Suprapubic skin (tissue), 3 donors: ENCODE measurements around the gene PDE4D.

Source experiments
- EP300 ChIP-seq: sonication (generic); formaldehyde crosslinking; IDR thresholded peaks from one replicate; pipeline ENCODE4 v1.6.1; 2017; ENCODE audit warnings: antibody characterized with exemption
- POLR2A ChIP-seq, 2 donors: fragments of 450-650 bp; IDR thresholded peaks; one replicate each; pipeline ENCODE4 v1.6.1; 2017; ENCODE audit warnings: antibody characterized with exemption in 2 of 2, mild to moderate bottlenecking in 2 of 2, moderate library complexity in 2 of 2
- TF ChIP-seq, protein P1 (sequence below), 2 donors: fragments of 200-600 bp in 1 of 2; fragments of 450-650 bp in 1 of 2; sonication (generic) in 1 of 2; IDR thresholded peaks; one replicate each; pipeline ENCODE4 v1.5.1; 2016 to 2019; ENCODE audit warnings: antibody characterized with exemption in 2 of 2, mild to moderate bottlenecking in 1 of 2, moderate library complexity in 1 of 2

DNA sequence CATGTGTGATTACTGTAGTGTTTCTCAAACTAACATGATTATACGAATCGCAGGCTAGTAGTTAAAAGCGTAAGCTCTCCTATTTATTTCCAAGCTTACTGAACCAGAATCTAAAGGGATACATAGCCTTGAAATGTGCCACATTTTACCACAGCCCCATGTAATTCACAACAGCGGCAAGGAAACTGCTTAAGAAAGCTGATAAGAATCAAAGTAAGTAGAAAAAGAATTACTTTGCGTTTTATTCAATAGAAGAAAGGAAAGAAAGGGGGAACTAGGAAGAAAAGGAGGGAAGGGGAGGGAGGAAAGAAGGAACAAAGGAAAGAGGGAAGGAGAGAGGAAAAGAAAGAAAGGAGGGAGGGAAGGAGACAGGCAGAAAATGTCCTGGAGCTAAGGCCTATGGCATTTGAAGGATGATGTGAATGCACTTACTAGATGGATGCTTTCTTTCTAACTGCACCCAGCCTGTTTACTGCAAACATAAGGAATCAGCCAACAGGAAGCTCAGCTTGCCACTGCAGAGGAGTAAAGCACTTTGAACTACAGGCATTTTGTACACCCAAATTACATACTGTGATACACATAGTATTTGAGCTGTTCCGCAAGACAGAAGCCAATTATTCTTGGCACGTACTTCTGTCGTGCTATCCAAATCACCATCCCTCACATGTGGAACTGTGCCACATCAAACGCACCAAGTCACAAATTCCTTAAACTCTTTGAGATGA, 789.0 kb downstream of the PDE4D start:
- TF ChIP-seq, protein P1, sequence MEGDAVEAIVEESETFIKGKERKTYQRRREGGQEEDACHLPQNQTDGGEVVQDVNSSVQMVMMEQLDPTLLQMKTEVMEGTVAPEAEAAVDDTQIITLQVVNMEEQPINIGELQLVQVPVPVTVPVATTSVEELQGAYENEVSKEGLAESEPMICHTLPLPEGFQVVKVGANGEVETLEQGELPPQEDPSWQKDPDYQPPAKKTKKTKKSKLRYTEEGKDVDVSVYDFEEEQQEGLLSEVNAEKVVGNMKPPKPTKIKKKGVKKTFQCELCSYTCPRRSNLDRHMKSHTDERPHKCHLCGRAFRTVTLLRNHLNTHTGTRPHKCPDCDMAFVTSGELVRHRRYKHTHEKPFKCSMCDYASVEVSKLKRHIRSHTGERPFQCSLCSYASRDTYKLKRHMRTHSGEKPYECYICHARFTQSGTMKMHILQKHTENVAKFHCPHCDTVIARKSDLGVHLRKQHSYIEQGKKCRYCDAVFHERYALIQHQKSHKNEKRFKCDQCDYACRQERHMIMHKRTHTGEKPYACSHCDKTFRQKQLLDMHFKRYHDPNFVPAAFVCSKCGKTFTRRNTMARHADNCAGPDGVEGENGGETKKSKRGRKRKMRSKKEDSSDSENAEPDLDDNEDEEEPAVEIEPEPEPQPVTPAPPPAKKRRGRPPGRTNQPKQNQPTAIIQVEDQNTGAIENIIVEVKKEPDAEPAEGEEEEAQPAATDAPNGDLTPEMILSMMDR (IDR thresholded peaks at IDR 0.05), result no peak
- no peak for TF ChIP-seq EP300
- no peak for TF ChIP-seq POLR2A (IDR thresholded peaks at IDR 0.05)
